Measurements from ENCODE around the gene SUMF2. TPM values are rescaled to one million over a fixed set of nuclear protein-coding genes. Genes with fewer than 3 reads are reported as not detected.

SUMF2 gene
- total RNA-seq, 1 experiment from 2014 or later: 89.2 TPM

- Histone ChIP-seq H3K14ac (ENCODE audit: insufficient read depth, low read length) (no peak overlapping the region), H2AK5ac (ENCODE audit: insufficient read length, low read length) (no peak overlapping the region), H3K23me2 (ENCODE audit: insufficient read length, low read depth, low read length, poor library complexity, severe bottlenecking) (no peaks in the 10 kb centered on the region), H2AFZ (ENCODE audit: low read length) (no peak overlapping the region), H3K79me2 (ENCODE audit: insufficient read depth, low read length) (no peaks in the 10 kb centered on the region), H3K23ac (ENCODE audit: insufficient read length, low read depth, low read length) (no peak overlapping the region), H2BK120ac (ENCODE audit: low read depth, low read length, poor library complexity, severe bottlenecking) (no peak overlapping the region), H3K27ac (ENCODE audit: insufficient read length, low read depth, low read length) (no peak overlapping the region), H3K27me3 (ENCODE audit: insufficient read depth, low read length) (no peaks in the 10 kb centered on the region), H3K18ac (ENCODE audit: insufficient read length, low read depth, low read length) (no peak overlapping the region), H4K91ac (ENCODE audit: insufficient read length, low read depth, low read length) (no peak overlapping the region), H3K9me3 (ENCODE audit: control insufficient read depth, low read depth, low read length) (no peaks in the 10 kb centered on the region), H2BK15ac (ENCODE audit: low read depth, low read length) (no peak overlapping the region), H3K4me2 (ENCODE audit: insufficient read depth, insufficient read length, low read length) (no peak overlapping the region), H4K20me1 (ENCODE audit: control insufficient read depth, insufficient read depth, insufficient read length) (no peaks in the 10 kb centered on the region), H3K79me1 (ENCODE audit: insufficient read depth, low read depth, low read length, poor library complexity, severe bottlenecking) (no peaks in the 10 kb centered on the region), H4K8ac (replicated peaks; ENCODE audit: insufficient read length, low read depth, low read length) (no peak overlapping the region), H3T11ph (ENCODE audit: low read length) (no peak overlapping the region), H3K9ac (ENCODE audit: extremely low read depth, insufficient read length, low read length) (no peak overlapping the region), H3K4ac (ENCODE audit: low read depth, low read length) (no peak overlapping the region), H3K56ac (ENCODE audit: insufficient read length, low read depth, low read length) (no peak overlapping the region), H2BK5ac (ENCODE audit: insufficient read length, low read length) (no peak overlapping the region), H2BK20ac (ENCODE audit: low read depth, low read length, poor library complexity, severe bottlenecking) (no peak overlapping the region), H3K4me1 (ENCODE audit: insufficient read depth, low read length) (no peaks in the 10 kb centered on the region), H2BK12ac (ENCODE audit: insufficient read length, low read depth, low read length) (no peak overlapping the region), H4K5ac (ENCODE audit: insufficient read length, low read depth, low read length) (no peak overlapping the region)
- Mint-ChIP-seq H3K27me3 (ENCODE audit: low read depth) (no peaks in the 10 kb centered on the region), H3K9me3 (no peaks in the 10 kb centered on the region), H3K4me1 (no peaks in the 10 kb centered on the region; a peak in 1 of 4 replicates), H3K27ac (no peak overlapping the region; a peak in 1 of 7 replicates), H3K36me3 (ENCODE audit: insufficient read depth in 1 of 3, low read depth in 3 of 3) (peaks cover 35 to 66% (median 61%) of the 10 kb centered on the region in 3 experiments), H3K4me3 (no peak overlapping the region)
- TF ChIP-seq, protein P1, sequence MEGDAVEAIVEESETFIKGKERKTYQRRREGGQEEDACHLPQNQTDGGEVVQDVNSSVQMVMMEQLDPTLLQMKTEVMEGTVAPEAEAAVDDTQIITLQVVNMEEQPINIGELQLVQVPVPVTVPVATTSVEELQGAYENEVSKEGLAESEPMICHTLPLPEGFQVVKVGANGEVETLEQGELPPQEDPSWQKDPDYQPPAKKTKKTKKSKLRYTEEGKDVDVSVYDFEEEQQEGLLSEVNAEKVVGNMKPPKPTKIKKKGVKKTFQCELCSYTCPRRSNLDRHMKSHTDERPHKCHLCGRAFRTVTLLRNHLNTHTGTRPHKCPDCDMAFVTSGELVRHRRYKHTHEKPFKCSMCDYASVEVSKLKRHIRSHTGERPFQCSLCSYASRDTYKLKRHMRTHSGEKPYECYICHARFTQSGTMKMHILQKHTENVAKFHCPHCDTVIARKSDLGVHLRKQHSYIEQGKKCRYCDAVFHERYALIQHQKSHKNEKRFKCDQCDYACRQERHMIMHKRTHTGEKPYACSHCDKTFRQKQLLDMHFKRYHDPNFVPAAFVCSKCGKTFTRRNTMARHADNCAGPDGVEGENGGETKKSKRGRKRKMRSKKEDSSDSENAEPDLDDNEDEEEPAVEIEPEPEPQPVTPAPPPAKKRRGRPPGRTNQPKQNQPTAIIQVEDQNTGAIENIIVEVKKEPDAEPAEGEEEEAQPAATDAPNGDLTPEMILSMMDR (conservative IDR thresholded peaks at IDR 0.05): no peak
- no CpG with 5 or more reads among the region's 2 CpGs for WGBS (ENCODE audit: extremely low coverage, insufficient read length, low lambda C conversion rate)
- no peak for DNase-seq
These were observed 37.5 kb upstream of the SUMF2 start for GRCh38 chr7:56026538-56026937.

Measured in H9 (cell line).